GM19099 (cell line): Measurements from ENCODE around the gene SOSTDC1.

Experiments used
- POLR2A ChIP-seq: IDR thresholded peaks from 3 replicates; pipeline ENCODE4 v1.6.1; 2011; ENCODE audit warnings: low read depth; ENCODE audit not compliant: insufficient read length; ENCODE audit errors: extremely low read depth

The SOSTDC1 gene

GRCh38 chr7:16412274-16413254 lies 53.0 kb downstream of the SOSTDC1 start:
- TF ChIP-seq POLR2A: no peak
